ENCODE results near the gene SLFN12L. TPM values are rescaled to one million over a fixed set of nuclear protein-coding genes. Genes with fewer than 3 reads are reported as not detected.

The SLFN12L gene
- total RNA-seq, 1 donor from 2014 or later, result 12.3 TPM

- peaks cover 20% of the 10 kb centered on the region for H3K4me1 ChIP-seq
- H3K9me3 ChIP-seq, result no peaks in the 10 kb centered on the region
- TF ChIP-seq, protein P1, sequence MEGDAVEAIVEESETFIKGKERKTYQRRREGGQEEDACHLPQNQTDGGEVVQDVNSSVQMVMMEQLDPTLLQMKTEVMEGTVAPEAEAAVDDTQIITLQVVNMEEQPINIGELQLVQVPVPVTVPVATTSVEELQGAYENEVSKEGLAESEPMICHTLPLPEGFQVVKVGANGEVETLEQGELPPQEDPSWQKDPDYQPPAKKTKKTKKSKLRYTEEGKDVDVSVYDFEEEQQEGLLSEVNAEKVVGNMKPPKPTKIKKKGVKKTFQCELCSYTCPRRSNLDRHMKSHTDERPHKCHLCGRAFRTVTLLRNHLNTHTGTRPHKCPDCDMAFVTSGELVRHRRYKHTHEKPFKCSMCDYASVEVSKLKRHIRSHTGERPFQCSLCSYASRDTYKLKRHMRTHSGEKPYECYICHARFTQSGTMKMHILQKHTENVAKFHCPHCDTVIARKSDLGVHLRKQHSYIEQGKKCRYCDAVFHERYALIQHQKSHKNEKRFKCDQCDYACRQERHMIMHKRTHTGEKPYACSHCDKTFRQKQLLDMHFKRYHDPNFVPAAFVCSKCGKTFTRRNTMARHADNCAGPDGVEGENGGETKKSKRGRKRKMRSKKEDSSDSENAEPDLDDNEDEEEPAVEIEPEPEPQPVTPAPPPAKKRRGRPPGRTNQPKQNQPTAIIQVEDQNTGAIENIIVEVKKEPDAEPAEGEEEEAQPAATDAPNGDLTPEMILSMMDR (IDR thresholded peaks at IDR 0.05), result no peak
- TF ChIP-seq POLR2AphosphoS5 (IDR thresholded peaks at IDR 0.05; ENCODE audit: insufficient read depth in 1 of 2, low read depth in 1 of 2), result peak in 1 of 2 donors; percentile 51
- TF ChIP-seq POLR2A (IDR thresholded peaks at IDR 0.05), result no peak
- H3K4me3 ChIP-seq, result peak within 1 kb of the TSS; percentile 57 to 71
- H3K27me3 ChIP-seq, result no peaks in the 10 kb centered on the region
- intact Hi-C loops (cut with DNase I), result loop anchor here (10.0 kb wide), 1 partner anchor 84 kb away; no protein-coding TSS in a partner anchor
- DNase-seq (ENCODE audit: extremely low spot score in 2 of 2), result no peak
- H3K27ac ChIP-seq, result peak within 1 kb of the TSS; percentile 43
- H3K36me3 ChIP-seq, result no peaks in the 10 kb centered on the region
Observed at GRCh38 chr17:35448214-35448898, 89.1 kb downstream of the SLFN12L start, which contains the start of gene SLFN13. SLFN13 (minus strand) TSS chr17:35448766; CDS start chr17:35445680, 3,086 bp downstream.

DNA sequence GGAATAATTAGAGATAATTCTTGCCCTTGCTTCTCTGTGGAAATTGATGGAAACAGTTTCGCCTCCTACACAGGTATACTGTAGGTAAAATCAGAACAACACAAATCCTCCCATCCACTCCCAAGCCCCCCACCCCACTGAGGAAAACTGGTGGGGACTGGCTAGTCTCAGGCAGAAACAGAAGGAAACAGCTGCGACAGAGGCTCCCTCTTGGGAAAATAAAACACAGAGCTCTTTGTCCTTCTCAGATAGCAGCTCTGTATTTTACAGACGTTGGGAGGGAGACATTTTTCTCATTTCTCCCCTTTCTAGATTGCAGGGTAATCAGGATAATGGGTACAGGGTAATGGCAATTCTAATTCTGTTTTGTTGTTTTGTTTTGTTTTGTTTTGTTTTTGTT is 90.0 kb downstream of the SLFN12L start:
- H3K36me3 ChIP-seq, result no peaks in the 10 kb centered on the region
- H3K4me1 ChIP-seq, result peaks cover 20% of the 10 kb centered on the region
- intact Hi-C loops (cut with DNase I), result loop anchor here (10.0 kb wide), 1 partner anchor 83 kb away; no protein-coding TSS in a partner anchor
- TF ChIP-seq, protein P1 (IDR thresholded peaks at IDR 0.05), result no peak
- no peak for TF ChIP-seq POLR2A (IDR thresholded peaks at IDR 0.05)
- no peak for TF ChIP-seq POLR2AphosphoS5 (IDR thresholded peaks at IDR 0.05; ENCODE audit: insufficient read depth in 1 of 2, low read depth in 1 of 2)
- no peak overlapping the region for H3K27ac ChIP-seq
- DNase-seq (ENCODE audit: extremely low spot score in 2 of 2), result no peak
- no peaks in the 10 kb centered on the region for H3K27me3 ChIP-seq
- peak overlapping the region in 1 of 2 donors; percentile 57 for H3K4me3 ChIP-seq
- no peaks in the 10 kb centered on the region for H3K9me3 ChIP-seq

GRCh38 chr17:35438433-35438832 is 99.0 kb downstream of the SLFN12L start:
- no peaks in the 10 kb centered on the region for H3K27me3 ChIP-seq
- no peak overlapping the region for H3K27ac ChIP-seq
- H3K4me3 ChIP-seq, result no peak overlapping the region
- H3K9me3 ChIP-seq, result no peaks in the 10 kb centered on the region
- DNase-seq (ENCODE audit: extremely low spot score in 2 of 2), result no peak
- TF ChIP-seq POLR2A (IDR thresholded peaks at IDR 0.05) (no peak), POLR2AphosphoS5 (IDR thresholded peaks at IDR 0.05; ENCODE audit: insufficient read depth in 1 of 2, low read depth in 1 of 2) (no peak)
- TF ChIP-seq, protein P1 (IDR thresholded peaks at IDR 0.05), result no peak
- intact Hi-C loops (cut with DNase I), result no loop called here
- peaks cover 5% of the 10 kb centered on the region for H3K4me1 ChIP-seq
- no peaks in the 10 kb centered on the region for H3K36me3 ChIP-seq

- H3K9me3 ChIP-seq, result no peaks in the 10 kb centered on the region
- H3K27me3 ChIP-seq, result no peaks in the 10 kb centered on the region
- DNase-seq (ENCODE audit: extremely low spot score in 2 of 2), result no peak
- H3K4me3 ChIP-seq, result peak overlapping the region; percentile 53 to 71
- intact Hi-C loops (cut with DNase I), result no loop called here
- H3K36me3 ChIP-seq, result no peaks in the 10 kb centered on the region
- peak overlapping the region; percentile 79 for H3K27ac ChIP-seq
- H3K4me1 ChIP-seq, result peaks cover 26% of the 10 kb centered on the region
- TF ChIP-seq POLR2AphosphoS5 (IDR thresholded peaks at IDR 0.05; ENCODE audit: insufficient read depth in 1 of 2, low read depth in 1 of 2), result peak in 1 of 2 donors; percentile 68
- no peak for TF ChIP-seq POLR2A (IDR thresholded peaks at IDR 0.05)
Observed at GRCh38 chr17:35433075-35433894, 104.2 kb downstream of the SLFN12L start.

DNA sequence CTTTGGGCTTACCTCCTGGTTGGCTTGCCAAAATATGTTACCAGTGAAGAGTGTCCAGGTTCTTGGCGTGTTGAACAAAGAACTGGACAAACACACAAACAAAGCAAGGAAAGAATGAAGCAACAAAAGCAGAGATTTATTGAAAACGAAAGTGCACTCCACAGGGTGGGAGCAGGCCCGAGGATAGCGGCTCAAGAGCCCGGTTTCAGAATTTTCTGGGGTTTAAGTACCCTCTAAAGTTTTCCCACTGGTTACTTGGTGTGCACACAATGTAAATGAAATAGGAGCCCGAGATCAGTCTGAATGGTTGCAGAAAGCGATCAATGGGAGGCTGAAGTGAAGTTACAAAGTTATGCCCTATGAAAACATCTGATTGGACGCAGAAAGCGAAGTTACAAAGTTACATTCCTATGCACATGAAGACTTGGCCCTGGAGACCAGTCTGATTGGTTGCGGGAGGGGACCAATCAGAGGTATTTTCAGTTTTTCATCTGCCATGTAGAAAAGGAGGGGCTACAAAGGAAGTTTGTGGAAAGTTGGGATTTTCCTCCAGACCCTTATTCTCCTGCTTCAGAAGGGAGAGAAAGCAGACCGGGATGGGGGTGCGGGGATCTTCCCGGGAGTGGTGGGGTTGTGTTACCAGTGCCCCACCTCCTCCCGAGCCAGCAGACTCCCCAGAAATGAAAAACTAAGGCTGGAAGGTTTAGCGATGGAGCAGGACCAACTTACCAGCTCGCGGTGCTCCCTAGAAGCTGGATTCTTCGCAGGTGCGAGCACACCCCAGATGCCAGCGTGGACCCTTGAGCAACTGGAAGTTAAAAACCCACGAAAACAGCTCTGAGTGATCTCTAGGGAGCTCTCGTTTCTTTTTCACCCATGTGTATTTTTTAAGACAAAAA is 105.1 kb downstream of the SLFN12L start, which contains the start of gene SLFN12:
TSS of gene SLFN12 (minus strand) at position 325 of the 899 bp plus-strand sequence. CDS start 9,472 bp downstream, outside the sequence.
- TF ChIP-seq POLR2AphosphoS5 (IDR thresholded peaks at IDR 0.05; ENCODE audit: insufficient read depth in 1 of 2, low read depth in 1 of 2), result peak; percentile 57 to 89
- TF ChIP-seq, protein P1 (IDR thresholded peaks at IDR 0.05), result no peak
- TF ChIP-seq POLR2A (IDR thresholded peaks at IDR 0.05), result peak in 1 of 2 donors; percentile 31
- DNase-seq (ENCODE audit: extremely low spot score in 2 of 2), result peak in 1 of 2 donors; percentile 91
- no peaks in the 10 kb centered on the region for H3K36me3 ChIP-seq
- H3K9me3 ChIP-seq, result no peaks in the 10 kb centered on the region
- peak within 1 kb of the TSS; percentile 53 to 71 for H3K4me3 ChIP-seq
- peak within 1 kb of the TSS; percentile 79 for H3K27ac ChIP-seq
- intact Hi-C loops (cut with DNase I), result no loop called here
- H3K4me1 ChIP-seq, result peaks cover 26% of the 10 kb centered on the region
- H3K27me3 ChIP-seq, result no peaks in the 10 kb centered on the region

All from vagina (tissue), 2 donors.